GM12878 (cell line): ENCODE data around the gene C16orf96.

Experiments
- EZH2 ChIP-seq: IDR thresholded peaks from 2 replicates; pipeline ENCODE4 v1.6.1; 2012; ENCODE audit warnings: low read depth, mild to moderate bottlenecking, control low read depth, inconsistent platforms, low read length, borderline replicate concordance; ENCODE audit not compliant: control insufficient read depth
- FOXK2 ChIP-seq: fragments of 450-650 bp; IDR thresholded peaks from 2 replicates; pipeline ENCODE4 v1.6.1; 2017; ENCODE audit warnings: mild to moderate bottlenecking, moderate library complexity
- TF ChIP-seq, protein P1 (sequence below): fragments of 450-650 bp; IDR thresholded peaks from 2 replicates; pipeline ENCODE4 v1.6.1; 2016; ENCODE audit warnings: mild to moderate bottlenecking
- TF ChIP-seq, protein P2 (sequence below), 3 experiments: IDR thresholded peaks in 2 of 3; conservative IDR thresholded peaks in 1 of 3; 2 replicates each; pipeline ENCODE4 v1.5.1; 2011; ENCODE audit warnings: low read depth in 3 of 3, low read length in 3 of 3, mild to moderate bottlenecking in 3 of 3, control low read depth in 2 of 3, moderate library complexity in 2 of 3, inconsistent platforms in 1 of 3, mixed read lengths in 1 of 3; ENCODE audit not compliant: control insufficient read depth in 2 of 3, insufficient read depth in 1 of 3; ENCODE audit errors: extremely low read depth in 1 of 3

DNA sequence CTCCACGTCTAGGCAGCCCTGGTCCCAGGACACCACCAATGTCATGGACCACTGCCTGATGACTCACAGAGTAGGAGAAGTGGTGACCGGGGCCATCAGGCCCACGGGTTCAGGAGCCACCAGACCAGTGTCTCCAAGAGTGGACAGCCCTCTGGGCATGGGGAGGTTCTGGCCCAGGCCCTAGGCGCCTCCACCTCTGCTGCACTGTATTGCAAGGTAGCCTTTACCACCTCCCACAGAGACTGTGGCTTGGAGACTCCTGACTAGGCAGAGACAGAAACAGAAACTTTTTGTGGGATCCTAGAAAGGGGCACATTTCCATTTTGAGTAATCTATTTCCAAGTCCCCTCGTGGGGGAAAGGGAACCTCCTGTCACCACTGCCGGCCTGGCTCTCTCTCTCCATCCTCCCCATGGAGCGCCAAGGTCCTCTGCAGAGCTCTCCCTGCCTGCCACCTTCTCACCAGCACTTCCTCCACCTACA, 20.5 kb upstream of the C16orf96 start:
- TF ChIP-seq EZH2: no peak
- TF ChIP-seq, protein P1, sequence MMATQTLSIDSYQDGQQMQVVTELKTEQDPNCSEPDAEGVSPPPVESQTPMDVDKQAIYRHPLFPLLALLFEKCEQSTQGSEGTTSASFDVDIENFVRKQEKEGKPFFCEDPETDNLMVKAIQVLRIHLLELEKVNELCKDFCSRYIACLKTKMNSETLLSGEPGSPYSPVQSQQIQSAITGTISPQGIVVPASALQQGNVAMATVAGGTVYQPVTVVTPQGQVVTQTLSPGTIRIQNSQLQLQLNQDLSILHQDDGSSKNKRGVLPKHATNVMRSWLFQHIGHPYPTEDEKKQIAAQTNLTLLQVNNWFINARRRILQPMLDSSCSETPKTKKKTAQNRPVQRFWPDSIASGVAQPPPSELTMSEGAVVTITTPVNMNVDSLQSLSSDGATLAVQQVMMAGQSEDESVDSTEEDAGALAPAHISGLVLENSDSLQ: no peak
- TF ChIP-seq FOXK2: no peak
- TF ChIP-seq, protein P2, sequence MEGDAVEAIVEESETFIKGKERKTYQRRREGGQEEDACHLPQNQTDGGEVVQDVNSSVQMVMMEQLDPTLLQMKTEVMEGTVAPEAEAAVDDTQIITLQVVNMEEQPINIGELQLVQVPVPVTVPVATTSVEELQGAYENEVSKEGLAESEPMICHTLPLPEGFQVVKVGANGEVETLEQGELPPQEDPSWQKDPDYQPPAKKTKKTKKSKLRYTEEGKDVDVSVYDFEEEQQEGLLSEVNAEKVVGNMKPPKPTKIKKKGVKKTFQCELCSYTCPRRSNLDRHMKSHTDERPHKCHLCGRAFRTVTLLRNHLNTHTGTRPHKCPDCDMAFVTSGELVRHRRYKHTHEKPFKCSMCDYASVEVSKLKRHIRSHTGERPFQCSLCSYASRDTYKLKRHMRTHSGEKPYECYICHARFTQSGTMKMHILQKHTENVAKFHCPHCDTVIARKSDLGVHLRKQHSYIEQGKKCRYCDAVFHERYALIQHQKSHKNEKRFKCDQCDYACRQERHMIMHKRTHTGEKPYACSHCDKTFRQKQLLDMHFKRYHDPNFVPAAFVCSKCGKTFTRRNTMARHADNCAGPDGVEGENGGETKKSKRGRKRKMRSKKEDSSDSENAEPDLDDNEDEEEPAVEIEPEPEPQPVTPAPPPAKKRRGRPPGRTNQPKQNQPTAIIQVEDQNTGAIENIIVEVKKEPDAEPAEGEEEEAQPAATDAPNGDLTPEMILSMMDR (IDR thresholded peaks at IDR 0.05 in 2 of 3, conservative IDR thresholded peaks at IDR 0.05 in 1 of 3; ENCODE audit: control insufficient read depth in 2 of 3, extremely low read depth in 1 of 3, insufficient read depth in 1 of 3, low read depth in 3 of 3, low read length in 3 of 3): no peak
